NCI-H510A (cell line): Measurements from ENCODE around the gene ISX.
"Not testable (repeated sequence)": the region's sequence is repeated elsewhere in the genome, so short reads cannot be mapped to it uniquely, and the experiment has no call there.

ENCODE experiments used
- DNase-seq: peaks from one replicate; lab custom pipeline; 2025; lab: John Stamatoyannopoulos, UW

The ISX gene

GRCh38 chr22:35065796-35066218 is at the start of gene ISX:
ISX (plus strand) TSS chr22:35066158; CDS start chr22:35067088, 930 bp downstream.
- DNase-seq = no peak

GRCh38 chr22:35016909-35017308 is 49.0 kb upstream of the ISX start:
- DNase-seq = no peak

GRCh38 chr22:35018995-35019394 is 47.0 kb upstream of the ISX start:
- no peak for DNase-seq

- no peak for DNase-seq
These were observed 45.4 kb upstream of the ISX start for GRCh38 chr22:35020517-35020916.

GRCh38 chr22:35021161-35021560 is 44.8 kb upstream of the ISX start:
- DNase-seq = peak; percentile 10

GRCh38 chr22:35022291-35022690 is 43.7 kb upstream of the ISX start:
- no peak for DNase-seq

- DNase-seq = no peak
These were observed 42.1 kb upstream of the ISX start for GRCh38 chr22:35023692-35024363.

- no peak for DNase-seq
These were observed 41.6 kb upstream of the ISX start for GRCh38 chr22:35024364-35024692.

GRCh38 chr22:35030112-35030511 is 35.8 kb upstream of the ISX start:
- not testable (repeated sequence) for DNase-seq

- DNase-seq = no peak
These were observed 33.4 kb upstream of the ISX start for GRCh38 chr22:35032571-35032970.

GRCh38 chr22:35033635-35034296 is 32.2 kb upstream of the ISX start:
- no peak for DNase-seq

GRCh38 chr22:35034963-35035362 is 31.0 kb upstream of the ISX start:
- no peak for DNase-seq

- no peak for DNase-seq
These were observed 28.9 kb upstream of the ISX start for GRCh38 chr22:35037089-35037488.

GRCh38 chr22:35039625-35040024 is 26.3 kb upstream of the ISX start:
- no peak for DNase-seq

GRCh38 chr22:35043252-35043933 is 22.6 kb upstream of the ISX start:
- no peak for DNase-seq

- DNase-seq = no peak
These were observed 22.0 kb upstream of the ISX start for GRCh38 chr22:35043934-35044319.

GRCh38 chr22:35044607-35045390 is 21.2 kb upstream of the ISX start:
- no peak for DNase-seq

- no peak for DNase-seq
These were observed 20.5 kb upstream of the ISX start for GRCh38 chr22:35045451-35045850.

GRCh38 chr22:35046744-35047462 is 19.1 kb upstream of the ISX start:
- no peak for DNase-seq

GRCh38 chr22:35050038-35050437 is 15.9 kb upstream of the ISX start:
- DNase-seq = not testable (repeated sequence)

GRCh38 chr22:35051013-35051535 is 14.9 kb upstream of the ISX start:
- DNase-seq = no peak

GRCh38 chr22:35051791-35052190 is 14.2 kb upstream of the ISX start:
- DNase-seq = no peak
